ENCODE data around the gene ARPP19. TPM values are rescaled to one million over a fixed set of nuclear protein-coding genes. Genes with fewer than 3 reads are reported as not detected.

ARPP19 gene
- polyA plus RNA-seq, 1 donor = 61.9 TPM

GRCh38 chr15:52511084-52511483 lies 57.7 kb downstream of the ARPP19 start:
- no peak for DNase-seq

DNA sequence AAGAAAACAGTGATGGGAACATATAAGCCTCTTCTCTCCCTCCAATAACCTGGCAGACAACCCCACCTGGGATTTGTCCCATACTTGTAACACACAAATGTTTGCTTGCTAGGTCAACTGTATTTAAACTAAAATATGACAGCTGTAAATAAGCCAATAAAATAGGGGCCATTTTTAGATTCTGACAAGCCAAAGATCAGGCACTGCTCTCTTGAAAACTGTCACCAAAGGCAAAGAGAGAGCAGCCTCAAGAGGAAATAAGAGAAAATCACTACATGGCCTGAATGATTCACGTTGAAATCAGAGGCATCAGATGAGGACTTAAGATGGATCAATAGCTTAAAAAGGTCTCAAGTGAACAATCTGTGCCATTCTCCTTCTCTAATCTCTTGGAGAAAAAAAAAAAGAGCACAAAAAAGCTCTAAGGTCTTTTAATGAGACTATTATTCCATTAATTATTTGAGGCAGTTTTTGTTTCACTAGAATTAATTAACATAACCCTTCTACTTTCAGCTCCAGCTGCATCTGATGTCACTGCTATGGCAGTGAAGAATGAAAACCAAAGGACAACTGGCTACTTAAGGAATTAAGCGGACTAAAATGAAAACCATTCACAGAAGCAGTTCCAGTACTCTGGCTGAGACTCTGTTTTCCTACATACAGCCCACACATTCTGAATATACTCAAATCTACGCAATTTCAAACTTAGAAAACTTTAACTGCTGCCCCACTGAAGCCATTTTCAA lies 59.2 kb downstream of the ARPP19 start:
- no peak for DNase-seq

- no peak for DNase-seq
Measured at GRCh38 chr15:52506549-52506948, 62.3 kb downstream of the ARPP19 start.

DNA sequence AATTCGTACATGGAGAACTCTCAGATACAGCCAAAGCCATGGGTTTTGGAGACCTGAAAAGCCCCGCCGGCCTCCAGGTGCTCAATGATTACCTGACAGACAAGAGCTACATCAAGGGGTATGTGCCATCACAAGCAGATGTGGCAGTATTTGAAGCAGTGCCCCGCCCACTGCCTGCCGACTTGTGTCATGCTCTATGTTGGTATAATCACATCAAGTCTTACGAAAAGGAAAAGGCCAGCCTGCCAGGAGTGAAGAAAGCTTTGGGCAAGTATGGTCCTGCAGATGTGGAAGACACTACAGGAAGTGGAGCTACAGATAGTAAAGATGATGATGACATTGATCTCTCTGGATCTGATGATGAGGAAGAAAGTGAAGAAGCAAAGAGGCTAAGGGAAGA lies 63.7 kb downstream of the ARPP19 start:
- no peak for DNase-seq

- no peak for DNase-seq
Measured at GRCh38 chr15:52503788-52504496, 64.9 kb downstream of the ARPP19 start.

DNA sequence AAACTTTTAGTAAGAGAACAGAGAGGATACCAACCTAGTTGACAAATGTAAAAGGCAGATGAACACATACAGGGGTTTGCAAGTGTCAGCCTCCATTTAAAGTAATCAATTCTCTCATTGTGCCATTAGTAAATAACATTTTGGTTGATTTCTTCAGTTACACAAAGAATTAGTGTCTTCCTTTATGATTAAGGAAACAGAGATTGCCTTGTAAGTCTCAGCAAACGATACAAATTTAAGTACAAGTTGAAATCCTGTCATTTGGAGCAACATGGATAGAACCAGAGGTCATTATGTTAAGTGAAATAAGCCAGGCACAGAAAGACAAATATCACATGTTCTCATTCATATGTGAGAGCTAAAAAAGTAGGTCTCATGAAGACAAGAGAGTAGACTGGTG lies 66.2 kb downstream of the ARPP19 start:
- no peak for DNase-seq

DNA sequence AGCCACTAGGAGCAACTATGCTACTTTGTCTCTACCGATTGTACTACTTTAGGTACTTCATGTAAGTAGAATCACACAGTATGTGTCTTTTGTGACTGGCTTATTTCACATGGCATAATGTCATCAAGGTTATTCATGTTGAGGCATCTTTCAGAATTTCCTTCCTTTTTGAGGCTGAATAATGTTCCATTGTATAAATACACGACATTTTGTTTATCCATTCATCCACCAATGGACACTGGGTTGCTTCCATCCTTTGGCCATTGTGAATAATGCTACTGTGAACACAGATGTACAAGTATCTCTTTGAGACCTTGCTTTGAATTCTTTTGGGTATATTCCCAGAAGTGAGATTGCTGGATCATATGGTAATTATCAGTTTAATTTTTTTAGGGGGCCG lies 69.3 kb downstream of the ARPP19 start:
- DNase-seq = no peak

GRCh38 chr15:52498706-52499105 lies 70.1 kb downstream of the ARPP19 start:
- DNase-seq = no peak

Other genes with a start within 250 kb of the ARPP19 start
- gene MYO5A, start 40.1 kb downstream of the ARPP19 start, polyA plus RNA-seq (ENCODE audit: insufficient read length) = 7.0 TPM
- gene ATOSA, start 110.4 kb upstream of the ARPP19 start, polyA plus RNA-seq (ENCODE audit: insufficient read length) = 25.1 TPM
- gene ONECUT1, start 221.3 kb upstream of the ARPP19 start, polyA plus RNA-seq (ENCODE audit: insufficient read length) = not detected

All from hindlimb muscle (tissue), 1 donor.